NCI-H2196 (cell line): ENCODE measurements around the gene SLC39A2.
"Not testable (repeated sequence)": the region's sequence is repeated elsewhere in the genome, so short reads cannot be mapped to it uniquely, and the experiment has no call there.

Experiments
- DNase-seq: peaks from one replicate; lab custom pipeline; 2025; ENCODE audit not compliant: unreplicated experiment; lab: John Stamatoyannopoulos, UW

The SLC39A2 gene, protein sequence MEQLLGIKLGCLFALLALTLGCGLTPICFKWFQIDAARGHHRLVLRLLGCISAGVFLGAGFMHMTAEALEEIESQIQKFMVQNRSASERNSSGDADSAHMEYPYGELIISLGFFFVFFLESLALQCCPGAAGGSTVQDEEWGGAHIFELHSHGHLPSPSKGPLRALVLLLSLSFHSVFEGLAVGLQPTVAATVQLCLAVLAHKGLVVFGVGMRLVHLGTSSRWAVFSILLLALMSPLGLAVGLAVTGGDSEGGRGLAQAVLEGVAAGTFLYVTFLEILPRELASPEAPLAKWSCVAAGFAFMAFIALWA

DNA sequence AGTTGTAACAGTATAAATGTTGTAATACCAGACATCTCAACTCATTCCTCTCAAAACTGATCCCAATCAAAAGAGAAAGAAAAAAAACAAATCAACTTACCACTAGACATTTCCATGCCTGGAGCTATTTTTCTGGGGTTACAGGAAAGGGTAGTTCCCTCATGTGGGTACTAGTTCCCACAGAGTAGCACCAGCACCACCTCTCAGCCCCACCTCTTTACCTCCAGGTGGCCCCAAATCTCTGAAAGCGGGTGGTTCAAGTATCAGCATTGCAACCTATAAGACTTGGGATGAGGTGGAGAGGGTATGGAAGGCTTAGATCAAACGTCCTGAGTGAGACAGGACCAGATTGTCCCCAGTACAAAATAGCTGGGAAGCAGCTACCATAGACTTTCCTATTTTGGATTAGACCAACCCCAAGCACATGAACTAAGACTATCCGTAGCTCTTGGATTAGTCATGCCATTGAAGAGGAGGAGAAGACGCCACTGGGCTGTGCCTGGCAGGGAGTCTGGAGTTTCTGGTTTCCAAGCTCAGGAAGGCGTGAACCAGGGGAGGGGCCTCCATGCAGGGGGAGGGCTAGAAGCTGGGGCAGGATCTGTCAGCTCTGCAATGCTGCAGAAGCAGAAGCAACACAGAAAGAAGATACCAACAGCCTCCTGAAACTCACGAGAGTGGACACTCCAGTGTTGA is at the start of gene SLC39A2:
TSS of gene SLC39A2 (plus strand) at position 620 of the 693 bp plus-strand sequence. CDS start 154 bp downstream, outside the sequence.
- DNase-seq: peak; percentile 31

DNA sequence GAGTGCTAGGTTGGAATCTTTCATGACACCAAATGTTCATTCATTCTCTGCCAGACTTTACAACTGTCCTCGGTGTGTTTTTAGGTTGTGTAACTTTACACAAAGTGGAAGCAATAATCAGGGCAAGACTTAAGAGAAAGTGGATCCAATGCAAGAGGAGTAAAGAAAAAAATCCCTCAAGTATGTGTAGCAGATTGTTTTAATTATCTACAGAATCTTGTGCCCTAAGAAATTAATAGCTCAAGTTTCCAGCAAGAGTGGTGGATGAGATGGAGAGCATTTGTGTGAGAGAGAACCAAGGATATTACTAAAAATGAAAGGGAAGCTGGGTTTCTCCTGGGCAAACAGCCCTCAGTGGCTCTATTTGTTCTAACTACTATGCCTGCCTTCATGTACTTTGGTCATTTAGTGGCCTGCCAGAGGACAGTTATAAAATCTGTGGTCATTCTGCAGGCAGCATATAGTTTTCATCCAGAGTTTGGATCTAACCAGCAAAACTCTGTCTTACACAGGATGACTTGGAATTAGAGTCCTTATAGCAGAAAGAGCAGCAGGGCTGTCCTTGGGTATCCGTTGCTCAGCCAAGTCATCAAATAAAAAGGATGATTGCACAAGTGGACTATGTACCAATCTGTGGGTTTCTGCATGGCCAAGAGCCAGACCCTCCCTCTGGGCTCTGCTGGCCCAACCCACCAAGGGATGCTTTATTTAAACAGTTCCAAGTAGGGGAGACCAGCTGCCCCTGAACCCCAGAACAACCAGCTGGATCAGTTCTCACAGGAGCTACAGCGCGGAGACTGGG is 44.2 kb upstream of the SLC39A2 start, which contains the start of gene RNASE2:
TSS of gene RNASE2 (plus strand) at position 752 of the 802 bp plus-strand sequence. CDS start 285 bp downstream, outside the sequence.
- not testable (repeated sequence) for DNase-seq

DNA sequence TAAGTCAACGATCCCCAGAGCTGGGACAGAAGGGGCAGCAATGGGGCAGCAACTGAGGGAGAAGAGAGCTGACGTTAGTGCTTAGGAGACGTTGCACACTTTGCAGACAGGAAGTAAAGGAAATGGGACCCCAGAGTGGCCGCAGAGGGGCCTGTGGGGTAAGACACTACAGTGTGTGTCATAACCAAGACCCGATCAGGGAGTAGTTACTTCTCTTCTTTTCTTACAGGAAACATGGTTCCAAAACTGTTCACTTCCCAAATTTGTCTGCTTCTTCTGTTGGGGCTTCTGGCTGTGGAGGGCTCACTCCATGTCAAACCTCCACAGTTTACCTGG is 43.6 kb upstream of the SLC39A2 start:
- not testable (repeated sequence) for DNase-seq

DNA sequence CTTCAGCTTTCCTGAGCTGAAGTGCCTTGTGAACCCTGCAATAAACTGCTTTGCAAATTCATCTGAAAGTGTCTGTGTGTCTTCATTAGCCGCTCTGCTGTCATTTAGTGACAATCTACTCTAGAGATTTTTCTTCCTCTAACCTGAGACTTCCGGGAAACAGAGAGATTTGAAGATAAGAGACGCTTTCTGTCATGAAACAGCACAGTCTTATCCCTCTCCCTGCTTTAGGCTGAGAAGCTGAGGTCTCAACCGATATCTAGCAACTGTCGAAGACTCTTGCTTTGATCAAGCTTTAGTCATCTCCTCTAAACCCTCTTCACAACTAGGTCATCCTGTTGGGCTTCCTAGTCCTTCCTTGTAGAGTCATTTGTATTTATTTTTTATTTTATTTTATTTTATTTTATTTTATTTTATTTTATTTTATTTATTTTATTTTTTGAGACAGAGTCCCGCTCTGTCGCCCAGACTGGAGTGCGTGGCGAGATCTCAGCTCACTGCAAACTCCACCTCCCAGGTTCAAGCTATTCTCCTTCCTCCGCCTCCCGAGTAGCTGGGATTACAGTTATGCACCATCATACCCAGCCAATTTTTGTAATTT is 42.6 kb upstream of the SLC39A2 start:
- DNase-seq: no peak

DNA sequence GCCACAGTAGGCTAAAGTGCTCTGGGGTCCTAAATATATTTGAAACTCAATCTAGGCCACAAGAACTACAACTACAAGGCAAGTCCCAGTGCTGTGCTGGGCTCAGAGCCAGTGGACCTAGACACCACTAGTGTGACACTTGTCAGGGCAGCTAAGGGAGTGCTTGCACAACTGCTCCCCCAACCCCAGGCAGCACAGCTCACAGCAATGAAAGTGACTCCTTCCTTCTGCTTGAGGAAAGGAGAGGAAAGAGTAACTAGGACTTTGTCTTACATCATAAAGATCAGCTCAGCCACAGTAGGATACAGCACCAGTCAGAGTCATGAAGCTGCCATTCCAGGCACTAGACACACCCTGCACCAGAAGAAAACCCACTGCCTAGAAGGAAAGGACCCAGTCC is 40.1 kb upstream of the SLC39A2 start:
- DNase-seq: not testable (repeated sequence)

DNA sequence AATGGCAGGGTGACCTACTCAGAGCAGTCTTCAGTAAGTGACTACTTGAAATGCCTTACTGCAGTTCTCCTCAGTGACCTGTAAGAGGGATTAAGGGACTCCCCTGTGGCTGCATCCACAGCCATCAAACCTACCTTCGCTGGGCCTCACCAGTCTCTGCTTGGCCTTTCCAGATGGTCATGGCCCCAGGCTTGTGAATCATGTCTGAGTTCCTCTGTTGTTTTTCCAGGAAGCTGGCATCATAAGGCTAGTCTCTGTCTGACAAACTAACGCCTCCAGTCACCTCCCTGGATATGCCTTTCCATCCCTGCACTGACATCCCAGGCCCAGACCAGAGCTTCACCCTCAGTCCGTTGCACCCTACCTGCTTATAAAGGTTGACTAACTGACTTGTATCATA is 29.8 kb upstream of the SLC39A2 start:
- DNase-seq: no peak

DNA sequence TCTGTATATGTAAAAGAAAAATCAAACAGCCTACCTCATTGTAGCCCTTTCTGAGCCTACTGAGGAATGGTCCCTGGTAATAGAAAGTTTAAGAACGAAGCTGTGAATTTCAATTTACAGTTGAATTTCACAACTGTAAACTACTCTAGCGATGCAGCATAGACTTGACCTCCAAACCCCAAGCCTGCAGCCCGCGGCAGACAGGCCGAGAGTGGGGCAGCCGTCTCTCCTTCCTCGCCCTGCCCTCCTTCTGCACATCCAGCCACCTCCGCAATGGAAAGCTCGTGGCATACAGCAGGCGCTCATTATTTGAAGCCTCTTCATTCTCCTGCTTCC is 28.5 kb upstream of the SLC39A2 start:
- DNase-seq: no peak

DNA sequence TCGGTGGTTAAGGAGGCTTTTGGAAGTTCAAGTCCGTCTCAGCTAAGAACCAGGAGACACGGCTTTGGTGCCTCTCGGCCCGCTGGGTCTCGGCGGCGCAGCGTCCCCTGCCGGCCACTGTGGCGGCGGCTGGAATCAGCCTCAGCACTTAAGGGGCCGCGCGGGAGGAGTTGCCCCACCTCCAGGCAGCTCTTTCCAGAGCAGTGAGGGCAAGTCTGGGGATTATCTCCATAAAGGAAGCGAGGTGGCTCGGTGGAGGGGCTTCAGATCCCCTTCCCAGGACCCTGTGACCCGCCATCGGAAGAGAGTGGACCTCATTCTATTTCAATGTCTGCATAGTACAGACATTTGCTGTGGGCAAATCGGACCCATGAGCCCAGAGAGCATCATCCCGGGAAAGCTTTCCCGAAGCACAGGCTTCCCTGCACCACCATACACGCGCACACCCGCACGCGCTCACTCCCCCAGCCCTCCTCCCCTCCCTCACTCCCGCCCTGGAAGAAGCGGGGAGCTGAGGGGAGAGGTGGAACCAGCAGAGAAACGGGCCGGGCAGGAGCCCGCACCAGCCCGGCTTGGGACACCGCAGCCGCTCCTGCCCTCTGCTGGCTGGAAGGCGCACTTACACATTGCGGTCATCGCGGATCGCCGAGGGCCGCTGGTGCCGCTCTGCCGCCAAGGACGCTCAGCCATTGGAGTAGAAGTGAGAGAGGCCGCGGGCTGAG is 27.9 kb upstream of the SLC39A2 start:
- peak; percentile 85 for DNase-seq

DNA sequence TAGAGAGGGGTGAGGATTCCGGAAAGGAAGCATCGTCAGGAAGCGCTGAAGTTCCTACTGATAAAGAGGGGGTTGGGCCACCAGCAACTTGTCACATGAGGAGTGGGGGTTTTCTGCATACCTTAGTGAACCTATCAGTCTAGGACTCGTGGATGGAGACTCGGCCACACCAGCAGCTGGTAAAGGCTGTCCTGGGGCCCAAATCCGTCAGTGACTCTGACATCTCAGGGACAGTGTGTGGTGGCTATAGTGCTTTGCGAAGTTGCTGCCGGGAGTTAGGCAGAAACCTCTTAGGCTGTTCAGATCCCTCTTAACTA is 27.4 kb upstream of the SLC39A2 start:
- no peak for DNase-seq

DNA sequence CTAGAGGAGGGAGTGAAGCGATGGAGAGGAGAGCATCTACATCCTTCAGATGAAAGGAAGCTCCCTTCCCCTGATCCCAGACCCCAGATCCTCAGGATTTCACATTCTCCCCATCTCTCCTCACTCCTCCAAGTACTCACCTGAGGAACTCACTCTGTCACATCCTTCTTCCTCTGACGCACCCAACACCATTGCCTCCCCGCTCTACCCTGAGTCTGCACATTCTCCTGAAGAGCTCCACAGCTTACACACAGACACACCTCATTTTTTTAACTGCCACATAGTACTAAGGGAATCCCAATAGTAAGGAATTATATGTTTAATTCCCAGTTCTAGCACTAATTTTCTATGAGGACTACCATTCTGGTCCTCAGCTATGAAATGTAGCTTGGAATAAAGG is 25.6 kb upstream of the SLC39A2 start:
- DNase-seq: no peak

DNA sequence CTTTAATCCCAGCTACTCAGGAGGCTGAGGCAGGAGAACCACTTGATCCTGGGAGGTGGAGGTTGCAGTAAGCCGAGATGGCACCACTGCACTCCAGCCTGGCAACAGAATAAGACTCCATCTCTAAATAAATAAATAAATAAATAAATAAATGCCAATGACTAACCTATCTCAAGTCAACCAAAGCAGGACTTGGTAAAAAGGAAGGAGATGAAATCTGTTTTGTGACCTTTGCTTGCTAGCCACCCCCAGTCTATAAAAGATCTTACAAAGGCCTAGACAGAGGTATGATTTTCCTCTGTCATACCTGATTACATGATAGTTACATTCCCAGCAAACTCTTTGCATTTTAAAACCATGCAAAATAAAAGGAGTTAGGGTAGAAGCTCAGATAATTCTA is 22.8 kb upstream of the SLC39A2 start:
- no peak for DNase-seq

DNA sequence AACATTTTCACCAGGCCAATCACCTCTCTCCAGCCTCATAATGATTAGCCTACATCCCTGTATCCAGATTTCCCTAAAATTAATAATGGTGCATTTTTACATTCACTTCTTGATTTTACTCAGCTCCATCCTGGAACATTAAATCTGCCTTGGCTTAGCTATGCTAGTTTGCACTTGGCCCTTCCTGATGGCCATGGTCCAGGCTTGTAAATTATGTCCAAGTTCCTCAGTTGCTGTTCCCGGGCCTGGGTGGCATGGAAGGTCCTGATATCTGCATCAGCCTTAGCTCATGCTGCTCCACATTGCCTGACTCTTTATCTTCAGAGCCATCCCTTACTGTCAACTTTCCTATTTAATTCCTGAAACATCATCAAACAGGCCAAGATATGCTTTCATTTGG is 20.4 kb upstream of the SLC39A2 start:
- no peak for DNase-seq

DNA sequence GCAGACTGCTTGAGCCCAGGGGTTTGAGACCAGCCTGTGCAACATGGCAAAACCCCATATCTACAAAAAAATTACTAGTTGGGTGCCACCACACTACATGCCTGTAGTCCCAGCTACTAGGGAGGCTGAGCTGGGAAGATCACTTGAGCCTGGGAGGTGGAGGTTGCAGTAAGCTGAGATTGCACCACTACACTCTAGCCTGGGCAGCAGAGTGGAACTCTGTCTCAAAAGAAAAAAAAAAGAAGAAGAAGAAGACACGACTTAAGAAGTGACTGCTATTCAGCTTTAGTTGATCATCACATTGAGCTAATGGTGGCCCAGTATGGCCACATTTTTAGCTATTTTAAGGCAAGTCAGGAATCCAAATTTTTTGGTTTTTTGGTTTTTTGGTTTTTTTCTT is 18.2 kb upstream of the SLC39A2 start:
- no peak for DNase-seq

DNA sequence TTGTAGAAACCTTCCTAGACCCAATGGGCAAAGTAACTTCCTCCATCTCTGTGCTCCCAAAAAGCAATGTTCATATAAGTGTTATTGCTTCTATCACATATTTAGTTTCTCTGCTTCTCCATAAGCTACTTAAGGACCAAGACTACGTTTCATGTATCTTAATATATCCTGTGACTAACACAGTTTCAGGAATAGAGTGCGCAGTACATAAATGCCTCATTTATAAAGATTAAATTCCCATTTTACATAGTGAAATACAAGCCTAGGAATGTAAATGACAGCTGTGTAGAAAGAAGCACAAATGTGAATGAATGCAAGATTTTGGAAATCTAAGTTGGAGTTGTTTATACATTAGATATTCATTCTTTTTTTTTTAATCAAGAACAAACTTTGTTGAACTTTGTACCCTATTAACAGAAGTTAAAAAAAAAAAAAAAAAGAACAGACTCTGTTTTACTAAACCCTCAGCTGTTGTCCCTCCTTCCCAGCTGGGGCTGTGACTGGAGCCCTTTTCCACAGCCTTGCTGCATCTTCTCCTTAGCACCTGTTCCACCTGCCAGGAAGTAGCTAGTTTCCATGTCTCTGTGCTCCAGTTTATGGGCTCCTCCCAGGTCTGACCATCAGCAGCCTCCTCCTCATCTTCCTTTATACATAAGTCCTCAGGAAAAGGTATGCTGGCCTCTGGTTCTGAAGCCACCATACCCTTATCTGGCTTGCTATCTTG is 16.3 kb upstream of the SLC39A2 start:
- DNase-seq: no peak

DNA sequence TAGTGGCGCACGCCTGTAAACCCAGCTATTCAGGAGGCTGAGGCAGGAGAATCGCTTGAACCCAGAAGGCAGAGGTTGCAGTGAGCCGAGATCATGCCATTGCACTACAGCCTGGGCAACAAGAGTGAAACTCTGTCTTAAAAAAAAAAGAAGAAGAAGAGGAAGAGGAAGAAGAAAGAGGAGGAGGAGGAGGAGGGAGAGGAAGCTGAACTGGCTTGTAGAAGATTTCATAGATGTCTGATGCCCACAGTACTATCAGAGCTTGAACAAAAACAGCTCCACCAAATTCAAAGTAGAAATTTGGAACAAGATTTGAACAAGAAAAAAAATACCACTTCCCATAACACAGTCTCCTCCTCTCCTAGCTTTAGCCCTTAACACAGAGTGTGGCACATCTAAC is 13.4 kb upstream of the SLC39A2 start:
- DNase-seq: not testable (repeated sequence)

DNA sequence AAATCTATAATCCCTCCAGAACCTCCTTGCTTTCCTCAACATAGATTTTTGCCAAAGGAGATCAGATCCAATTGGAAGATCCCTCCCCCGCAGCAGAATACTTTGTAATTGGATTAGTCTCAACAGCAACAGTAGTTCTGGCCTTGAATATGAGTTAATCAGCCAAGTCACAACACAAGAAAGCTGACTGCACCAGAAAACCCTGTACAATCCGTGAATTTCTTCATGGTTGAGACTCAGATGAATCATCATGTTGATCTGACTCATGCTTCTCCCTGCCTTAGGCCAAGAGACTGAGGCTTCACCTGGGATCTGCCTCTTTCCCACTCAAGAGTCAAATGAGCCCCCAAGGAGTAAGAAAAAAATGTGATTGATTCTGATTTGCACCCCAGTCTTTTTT is 12.3 kb upstream of the SLC39A2 start:
- DNase-seq: no peak

DNA sequence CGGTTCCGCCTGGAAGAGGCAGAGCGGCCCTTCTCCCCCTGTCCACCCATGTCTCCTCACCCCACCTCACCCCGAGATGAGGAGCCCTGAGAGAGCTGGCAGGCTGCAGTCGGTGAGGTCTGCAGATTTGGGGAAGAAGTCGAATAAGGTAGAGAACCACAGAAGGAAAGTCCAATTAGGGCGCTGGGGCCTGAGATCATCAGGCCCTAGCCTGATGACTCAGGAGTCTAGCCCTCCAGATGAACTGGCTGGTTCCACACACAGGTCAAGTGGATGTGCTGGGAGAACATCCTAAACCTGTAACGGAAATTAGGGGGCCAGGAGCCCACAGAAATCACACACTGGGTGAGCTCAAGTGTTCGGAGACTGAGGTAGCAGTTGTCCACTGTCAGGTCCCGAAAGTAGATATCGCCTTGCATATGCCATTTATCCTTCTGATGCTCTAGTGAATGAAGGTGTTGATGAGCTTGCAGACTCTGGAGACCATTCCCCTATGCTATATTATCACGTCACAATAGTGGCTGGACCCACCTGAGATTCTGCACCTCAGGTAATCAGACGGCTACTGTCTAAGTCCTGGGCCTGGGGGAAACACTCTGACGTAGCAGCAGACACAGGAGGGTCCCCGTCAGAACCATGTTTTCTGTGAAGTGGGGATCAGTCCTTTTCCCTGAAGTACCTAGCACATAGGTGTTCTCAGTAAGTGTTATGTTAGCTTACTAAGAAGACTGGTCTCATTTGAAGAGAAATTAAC is 10.2 kb upstream of the SLC39A2 start:
- DNase-seq: no peak

DNA sequence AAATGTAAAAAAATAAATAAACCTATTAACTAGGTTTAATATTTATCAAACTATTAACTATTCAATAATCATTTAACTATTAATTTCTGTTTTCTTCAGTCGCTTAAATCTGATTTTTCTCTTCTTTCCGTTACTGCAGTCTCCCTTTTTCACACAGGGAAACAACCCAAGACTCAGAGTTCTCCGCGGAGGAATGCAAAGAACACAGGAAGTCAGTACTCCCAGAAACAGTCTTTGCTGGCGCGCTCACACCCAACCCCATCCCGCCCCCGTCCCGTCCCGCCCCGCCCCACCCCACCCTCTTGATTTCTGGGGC is 9.7 kb upstream of the SLC39A2 start:
- no peak for DNase-seq

DNA sequence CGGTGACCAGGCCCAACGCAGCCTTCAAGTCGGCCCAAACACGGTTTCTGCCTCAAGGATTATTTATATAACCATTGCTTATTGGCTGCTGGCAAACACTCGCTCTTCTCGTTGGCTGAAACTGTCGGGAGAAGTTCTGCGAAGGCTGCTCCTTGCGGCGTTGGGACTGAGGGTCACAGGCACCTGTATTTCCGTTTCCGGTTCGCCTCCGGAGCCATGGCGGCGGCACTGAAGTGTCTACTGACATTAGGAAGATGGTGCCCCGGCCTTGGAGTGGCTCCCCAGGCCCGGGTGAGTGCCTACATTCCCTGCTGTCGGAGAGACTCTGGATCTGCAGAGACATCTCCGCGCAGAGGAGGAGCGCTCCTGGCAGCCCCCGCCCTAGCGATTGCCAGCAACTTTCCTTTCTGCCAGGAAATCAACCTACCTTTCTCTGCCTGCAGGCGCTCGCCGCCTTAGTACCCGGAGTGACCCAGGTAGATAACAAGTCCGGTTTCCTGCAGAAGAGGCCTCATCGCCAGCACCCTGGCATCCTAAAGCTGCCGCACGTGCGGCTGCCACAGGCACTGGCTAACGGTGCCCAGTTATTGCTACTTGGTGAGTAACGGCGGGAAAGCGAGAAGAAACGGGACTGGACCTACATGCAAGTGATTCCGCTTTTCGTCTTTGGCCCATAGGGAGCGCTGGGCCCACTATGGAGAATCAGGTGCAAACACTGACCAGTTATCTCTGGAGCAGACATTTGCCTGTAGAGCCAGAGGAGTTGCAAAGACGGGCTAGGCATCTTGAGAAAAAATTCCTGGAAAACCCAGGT is 9.1 kb upstream of the SLC39A2 start, which contains the start of gene METTL17:
TSS of gene METTL17 (plus strand) at position 194 of the 814 bp plus-strand sequence. CDS start at position 217, 23 bp downstream.
- peak; percentile 97 for DNase-seq
